ENCODE results near the gene ST14.
"Not testable (repeated sequence)": the region's sequence is repeated elsewhere in the genome, so short reads cannot be mapped to it uniquely, and the experiment has no call there.

ST14 gene

GRCh38 chr11:130211144-130211543 lies 51.6 kb downstream of the ST14 start:
- no peak for DNase-seq

GRCh38 chr11:130211781-130212401 lies 52.3 kb downstream of the ST14 start:
- no peak for DNase-seq

- no peak for DNase-seq
These were observed 52.9 kb downstream of the ST14 start for GRCh38 chr11:130212431-130212961.

- peak; percentile 89 for DNase-seq
These were observed 53.8 kb downstream of the ST14 start for GRCh38 chr11:130213143-130213978.

GRCh38 chr11:130213979-130214281 lies 54.3 kb downstream of the ST14 start:
- DNase-seq: no peak

GRCh38 chr11:130214861-130215530 lies 55.4 kb downstream of the ST14 start:
- DNase-seq: no peak

GRCh38 chr11:130215531-130216220 lies 56.1 kb downstream of the ST14 start:
- DNase-seq: no peak

GRCh38 chr11:130216221-130216550 lies 56.6 kb downstream of the ST14 start:
- DNase-seq: no peak

GRCh38 chr11:130216591-130217132 lies 57.1 kb downstream of the ST14 start:
- DNase-seq: peak; percentile 46

GRCh38 chr11:130217133-130218031 lies 57.8 kb downstream of the ST14 start:
- peak; percentile 20 for DNase-seq

- no peak for DNase-seq
These were observed 59.0 kb downstream of the ST14 start for GRCh38 chr11:130218501-130219070.

GRCh38 chr11:130219148-130219547 lies 59.6 kb downstream of the ST14 start:
- DNase-seq: no peak

GRCh38 chr11:130220311-130221035 lies 60.9 kb downstream of the ST14 start:
- DNase-seq: no peak

- DNase-seq: no peak
These were observed 63.8 kb downstream of the ST14 start for GRCh38 chr11:130223291-130223971.

- no peak for DNase-seq
These were observed 67.8 kb downstream of the ST14 start for GRCh38 chr11:130227373-130227772.

- not testable (repeated sequence) for DNase-seq
These were observed 73.9 kb downstream of the ST14 start for GRCh38 chr11:130233486-130233885.

GRCh38 chr11:130233888-130234287 lies 74.3 kb downstream of the ST14 start:
- DNase-seq: not testable (repeated sequence)

- DNase-seq: no peak
These were observed 74.7 kb downstream of the ST14 start for GRCh38 chr11:130234315-130234714.

- DNase-seq: no peak
These were observed 77.9 kb downstream of the ST14 start for GRCh38 chr11:130237282-130238006.

Data from eye (tissue), 1 donor.